ENCODE data around the gene BBOF1.

The BBOF1 gene

GRCh38 chr14:74022346-74022745, 3.2 kb downstream of the BBOF1 start:
- no peak overlapping the region for H3K27ac ChIP-seq
- no peaks in the 10 kb centered on the region for H3K27me3 ChIP-seq (ENCODE audit: control insufficient read depth, insufficient read depth, low read length)
- no peak overlapping the region for H3K9ac ChIP-seq
- H3K4me1 ChIP-seq: no peaks in the 10 kb centered on the region
- no peaks in the 10 kb centered on the region for H3K9me3 ChIP-seq (ENCODE audit: control insufficient read depth, low read length)
- no peak overlapping the region for H3K4me2 ChIP-seq (ENCODE audit: low read length)
- TF ChIP-seq CTCF (IDR thresholded peaks at IDR 0.05): no peak
- H3K36me3 ChIP-seq (ENCODE audit: control insufficient read depth, insufficient read depth, low read length): no peaks in the 10 kb centered on the region
- H2AFZ ChIP-seq: no peak overlapping the region
- H3K4me3 ChIP-seq (ENCODE audit: low read depth, low read length): no peak overlapping the region
- H3K79me2 ChIP-seq: no peaks in the 10 kb centered on the region

GRCh38 chr14:74029136-74029535, 10.0 kb downstream of the BBOF1 start:
- Histone ChIP-seq H3K4me3 (ENCODE audit: low read depth, low read length) (no peak overlapping the region), H3K79me2 (no peaks in the 10 kb centered on the region), H3K27me3 (ENCODE audit: control insufficient read depth, insufficient read depth, low read length) (no peaks in the 10 kb centered on the region), H3K36me3 (ENCODE audit: control insufficient read depth, insufficient read depth, low read length) (no peaks in the 10 kb centered on the region), H3K9ac (no peak overlapping the region), H3K4me2 (ENCODE audit: low read length) (no peak overlapping the region), H3K9me3 (ENCODE audit: control insufficient read depth, low read length) (no peaks in the 10 kb centered on the region), H2AFZ (no peak overlapping the region), H3K27ac (no peak overlapping the region), H3K4me1 (no peaks in the 10 kb centered on the region)
- TF ChIP-seq CTCF (IDR thresholded peaks at IDR 0.05): no peak

DNA sequence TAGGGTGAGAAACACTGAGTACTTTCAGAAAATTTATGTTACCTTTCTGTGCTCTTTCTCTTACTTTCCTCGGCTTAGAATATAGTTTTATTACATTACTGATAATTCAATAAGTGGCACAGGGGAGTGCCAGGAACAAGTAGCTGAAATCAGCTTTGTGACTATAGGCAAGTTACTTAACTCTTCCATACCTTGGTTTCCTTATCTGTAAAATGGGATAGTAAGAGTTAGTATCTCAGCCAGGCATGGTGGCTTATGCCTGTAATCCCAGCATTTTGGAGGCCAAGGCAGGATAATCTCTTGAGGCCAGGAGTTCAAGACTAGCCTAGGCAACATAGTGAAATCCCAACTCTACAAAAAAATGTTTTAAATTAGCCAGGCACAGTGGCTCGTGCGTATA, 15.4 kb downstream of the BBOF1 start:
- H3K27ac ChIP-seq: no peak overlapping the region
- H3K4me1 ChIP-seq: no peaks in the 10 kb centered on the region
- no peak overlapping the region for H3K4me2 ChIP-seq (ENCODE audit: low read length)
- H2AFZ ChIP-seq: no peak overlapping the region
- no peaks in the 10 kb centered on the region for H3K9me3 ChIP-seq (ENCODE audit: control insufficient read depth, low read length)
- no peaks in the 10 kb centered on the region for H3K36me3 ChIP-seq (ENCODE audit: control insufficient read depth, insufficient read depth, low read length)
- TF ChIP-seq CTCF (IDR thresholded peaks at IDR 0.05): no peak
- no peak overlapping the region for H3K9ac ChIP-seq
- no peaks in the 10 kb centered on the region for H3K27me3 ChIP-seq (ENCODE audit: control insufficient read depth, insufficient read depth, low read length)
- no peak overlapping the region for H3K4me3 ChIP-seq (ENCODE audit: low read depth, low read length)
- no peaks in the 10 kb centered on the region for H3K79me2 ChIP-seq

DNA sequence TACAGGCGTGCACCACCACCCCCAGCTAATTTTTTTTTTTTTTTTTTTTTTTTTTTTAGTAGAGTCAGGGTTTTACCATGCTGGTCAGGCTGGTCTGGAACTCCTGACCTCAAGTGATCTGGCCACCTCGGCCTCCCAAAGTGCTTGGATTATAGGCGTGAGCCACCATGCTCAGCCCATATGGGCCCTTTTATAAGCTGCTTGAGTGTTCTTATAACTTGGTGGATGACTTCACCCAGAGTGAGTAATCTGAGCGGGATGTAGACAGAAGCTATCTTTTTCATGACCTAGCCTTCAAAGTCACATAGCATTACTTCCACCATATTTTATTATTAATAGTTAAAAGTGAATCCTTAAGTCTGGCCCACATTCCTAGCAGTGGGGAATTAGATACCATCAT, 16.4 kb downstream of the BBOF1 start:
- no peaks in the 10 kb centered on the region for H3K4me1 ChIP-seq
- no peak overlapping the region for H3K4me3 ChIP-seq (ENCODE audit: low read depth, low read length)
- no peaks in the 10 kb centered on the region for H3K79me2 ChIP-seq
- H3K9ac ChIP-seq: no peak overlapping the region
- no peak overlapping the region for H3K4me2 ChIP-seq (ENCODE audit: low read length)
- TF ChIP-seq CTCF (IDR thresholded peaks at IDR 0.05): no peak
- no peaks in the 10 kb centered on the region for H3K36me3 ChIP-seq (ENCODE audit: control insufficient read depth, insufficient read depth, low read length)
- H3K9me3 ChIP-seq (ENCODE audit: control insufficient read depth, low read length): no peaks in the 10 kb centered on the region
- no peak overlapping the region for H3K27ac ChIP-seq
- H3K27me3 ChIP-seq (ENCODE audit: control insufficient read depth, insufficient read depth, low read length): no peaks in the 10 kb centered on the region
- H2AFZ ChIP-seq: no peak overlapping the region

- H3K9ac ChIP-seq: no peak overlapping the region
- no peak overlapping the region for H3K4me3 ChIP-seq (ENCODE audit: low read depth, low read length)
- H3K9me3 ChIP-seq (ENCODE audit: control insufficient read depth, low read length): no peaks in the 10 kb centered on the region
- no peaks in the 10 kb centered on the region for H3K4me1 ChIP-seq
- peak; percentile 71 for TF ChIP-seq CTCF (IDR thresholded peaks at IDR 0.05)
- no peak overlapping the region for H3K27ac ChIP-seq
- H3K79me2 ChIP-seq: no peaks in the 10 kb centered on the region
- no peaks in the 10 kb centered on the region for H3K27me3 ChIP-seq (ENCODE audit: control insufficient read depth, insufficient read depth, low read length)
- H3K36me3 ChIP-seq (ENCODE audit: control insufficient read depth, insufficient read depth, low read length): no peaks in the 10 kb centered on the region
- H2AFZ ChIP-seq: no peak overlapping the region
- no peak overlapping the region for H3K4me2 ChIP-seq (ENCODE audit: low read length)
These were observed 19.1 kb downstream of the BBOF1 start for GRCh38 chr14:74038020-74038859.

Measured in parathyroid adenoma (tissue), 2 donors.